OCI-LY1 (cell line): Measurements from ENCODE around the gene CUBN.

Experiments
- H2AFZ ChIP-seq: fragments of 200-600 bp; sonication (generic), shearing (Covaris generic); 2 replicates; pipeline ENCODE4 v1.6.0; 2014; ENCODE audit warnings: antibody characterized with exemption, mild to moderate bottlenecking, low read length
- H3F3A ChIP-seq: fragments of 200-600 bp; sonication (generic), shearing (Covaris generic); 2 replicates; pipeline ENCODE4 v1.6.0; 2014; ENCODE audit warnings: mild to moderate bottlenecking, antibody characterized with exemption, low read length, moderate library complexity; ENCODE audit not compliant: insufficient read depth
- H3K27ac ChIP-seq: fragments of 200-600 bp; sonication (generic); 2 replicates; pipeline ENCODE4 v1.5.1; 2014; ENCODE audit warnings: low read length, mixed run types, mild to moderate bottlenecking, low read depth; ENCODE audit not compliant: poor library complexity, severe bottlenecking
- H3K27me3 ChIP-seq: fragments of 200-600 bp; sonication (generic); 2 replicates; pipeline ENCODE4 v1.6.0; 2014; ENCODE audit warnings: antibody characterized with exemption, mild to moderate bottlenecking, low read length, moderate library complexity; ENCODE audit not compliant: insufficient read depth
- H3K36me3 ChIP-seq: fragments of 200-600 bp; sonication (generic); 2 replicates; pipeline ENCODE4 v1.6.1; 2014; ENCODE audit warnings: mild to moderate bottlenecking, antibody characterized with exemption, low read length, moderate library complexity, mixed read lengths; ENCODE audit not compliant: insufficient read depth
- H3K4me1 ChIP-seq: fragments of 200-600 bp; sonication (generic); 2 replicates; pipeline ENCODE4 v1.5.1; 2014; ENCODE audit warnings: mild to moderate bottlenecking, low read length, moderate library complexity; ENCODE audit not compliant: insufficient read depth, severe bottlenecking
- H3K4me2 ChIP-seq: fragments of 200-600 bp; sonication (generic), shearing (Covaris generic); 2 replicates; pipeline ENCODE4 v1.6.1; 2014; ENCODE audit warnings: low read length
- H3K4me3 ChIP-seq: fragments of 200-600 bp; sonication (generic); 2 replicates; pipeline ENCODE4 v1.5.1; 2014; ENCODE audit warnings: low read length, low read depth, mild to moderate bottlenecking, mixed read lengths; ENCODE audit not compliant: poor library complexity, severe bottlenecking
- H3K79me2 ChIP-seq: fragments of 200-600 bp; shearing (Covaris generic); 2 replicates; pipeline ENCODE4 v1.6.1; 2016; ENCODE audit warnings: mixed run types, low read length, mixed read lengths; ENCODE audit not compliant: insufficient read depth
- H3K9ac ChIP-seq: fragments of 200-600 bp; sonication (generic), shearing (Covaris generic); 2 replicates; pipeline ENCODE4 v1.6.1; 2014; ENCODE audit warnings: mild to moderate bottlenecking, low read length, mixed read lengths
- H3K9me2 ChIP-seq: fragments of 200-600 bp; sonication (generic), shearing (Covaris generic); 2 replicates; pipeline ENCODE4 v1.6.1; 2014; ENCODE audit warnings: low read depth, mild to moderate bottlenecking, low read length, mixed read lengths
- H3K9me3 ChIP-seq: fragments of 200-600 bp; shearing (Covaris generic); 2 replicates; pipeline ENCODE4 v1.6.1; 2014; ENCODE audit warnings: low read length, mixed read lengths
- H4K20me1 ChIP-seq: fragments of 200-600 bp; sonication (generic), shearing (Covaris generic); 2 replicates; pipeline ENCODE4 v1.6.0; 2016; ENCODE audit warnings: mild to moderate bottlenecking, low read length; ENCODE audit not compliant: insufficient read depth
- EZH2 ChIP-seq: fragments of 200-600 bp; sonication (generic), shearing (Covaris generic); IDR thresholded peaks from 2 replicates; pipeline ENCODE4 v1.8.0; 2017; ENCODE audit warnings: borderline replicate concordance, mixed run types, mild to moderate bottlenecking, antibody characterized with exemption, low read length, moderate library complexity, mixed read lengths
- TF ChIP-seq, protein P1 (sequence below): fragments of 200-600 bp; sonication (generic), shearing (Covaris generic); IDR thresholded peaks from 2 replicates; pipeline ENCODE4 v1.5.1; 2017; ENCODE audit warnings: mild to moderate bottlenecking, antibody characterized with exemption, low read length, moderate library complexity, mixed read lengths

CUBN gene

DNA sequence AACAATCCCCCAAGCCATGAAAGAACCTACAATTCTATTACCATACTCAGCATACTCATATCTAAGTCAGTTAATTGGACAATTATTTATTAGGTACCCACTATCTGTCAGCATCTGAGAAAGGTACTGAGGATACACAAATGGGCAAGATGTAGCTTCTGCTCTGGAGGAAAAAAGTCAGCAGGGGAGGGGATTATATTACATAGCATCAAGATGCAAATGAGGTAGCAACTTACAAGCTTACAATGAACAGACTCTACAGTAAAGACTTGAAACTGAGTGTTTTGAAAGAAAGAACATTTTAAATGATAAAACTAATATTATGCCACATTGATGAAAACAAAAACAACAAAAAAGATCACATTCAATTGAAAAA, 10.8 kb upstream of the CUBN start:
- H3K4me1 ChIP-seq: no peaks in the 10 kb centered on the region
- no peak overlapping the region for H2AFZ ChIP-seq
- no peaks in the 10 kb centered on the region for H3K79me2 ChIP-seq
- H3K36me3 ChIP-seq: no peaks in the 10 kb centered on the region
- no peaks in the 10 kb centered on the region for H3F3A ChIP-seq
- H3K27me3 ChIP-seq: no peaks in the 10 kb centered on the region
- no peaks in the 10 kb centered on the region for H4K20me1 ChIP-seq
- no peak overlapping the region for H3K4me3 ChIP-seq
- no peak overlapping the region for H3K9ac ChIP-seq
- H3K27ac ChIP-seq: no peak overlapping the region
- H3K9me2 ChIP-seq: no peaks in the 10 kb centered on the region
- no peaks in the 10 kb centered on the region for H3K9me3 ChIP-seq
- no peak overlapping the region for H3K4me2 ChIP-seq
- TF ChIP-seq, protein P1, sequence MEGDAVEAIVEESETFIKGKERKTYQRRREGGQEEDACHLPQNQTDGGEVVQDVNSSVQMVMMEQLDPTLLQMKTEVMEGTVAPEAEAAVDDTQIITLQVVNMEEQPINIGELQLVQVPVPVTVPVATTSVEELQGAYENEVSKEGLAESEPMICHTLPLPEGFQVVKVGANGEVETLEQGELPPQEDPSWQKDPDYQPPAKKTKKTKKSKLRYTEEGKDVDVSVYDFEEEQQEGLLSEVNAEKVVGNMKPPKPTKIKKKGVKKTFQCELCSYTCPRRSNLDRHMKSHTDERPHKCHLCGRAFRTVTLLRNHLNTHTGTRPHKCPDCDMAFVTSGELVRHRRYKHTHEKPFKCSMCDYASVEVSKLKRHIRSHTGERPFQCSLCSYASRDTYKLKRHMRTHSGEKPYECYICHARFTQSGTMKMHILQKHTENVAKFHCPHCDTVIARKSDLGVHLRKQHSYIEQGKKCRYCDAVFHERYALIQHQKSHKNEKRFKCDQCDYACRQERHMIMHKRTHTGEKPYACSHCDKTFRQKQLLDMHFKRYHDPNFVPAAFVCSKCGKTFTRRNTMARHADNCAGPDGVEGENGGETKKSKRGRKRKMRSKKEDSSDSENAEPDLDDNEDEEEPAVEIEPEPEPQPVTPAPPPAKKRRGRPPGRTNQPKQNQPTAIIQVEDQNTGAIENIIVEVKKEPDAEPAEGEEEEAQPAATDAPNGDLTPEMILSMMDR: no peak
- TF ChIP-seq EZH2: no peak

DNA sequence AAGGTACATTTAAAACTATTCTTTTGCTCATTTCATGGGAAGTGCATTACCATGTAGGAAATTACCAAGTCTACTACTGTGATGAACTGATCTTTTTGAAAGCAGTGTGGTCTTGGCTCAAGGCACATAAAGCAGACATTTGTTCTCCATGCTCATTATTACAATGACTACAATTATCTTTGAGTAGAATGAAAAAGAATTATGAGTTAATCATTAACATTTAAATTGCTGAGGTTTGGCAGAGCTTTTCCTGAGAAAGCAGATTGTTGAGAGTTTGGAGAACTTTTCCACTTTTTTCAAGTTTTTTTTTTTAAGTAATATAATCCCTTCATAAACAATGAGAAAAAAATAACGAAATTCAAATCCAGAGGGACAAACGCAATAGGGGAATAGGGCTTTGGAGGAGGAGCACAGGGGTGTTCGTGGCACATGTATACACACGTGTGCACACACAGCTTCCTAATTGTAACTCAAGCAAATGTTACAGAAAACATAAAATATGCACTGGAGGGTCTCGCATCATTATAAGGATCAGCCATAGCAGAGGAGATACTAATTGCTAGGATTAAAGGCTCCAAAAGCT, 8.9 kb upstream of the CUBN start:
- Histone ChIP-seq H3K27me3 (no peaks in the 10 kb centered on the region), H3K9ac (no peak overlapping the region), H3K36me3 (no peaks in the 10 kb centered on the region), H3K4me1 (no peaks in the 10 kb centered on the region), H3K9me2 (no peaks in the 10 kb centered on the region), H2AFZ (no peak overlapping the region), H3K9me3 (no peaks in the 10 kb centered on the region), H3K27ac (no peak overlapping the region), H4K20me1 (no peaks in the 10 kb centered on the region), H3K79me2 (no peaks in the 10 kb centered on the region), H3K4me3 (no peak overlapping the region), H3F3A (no peaks in the 10 kb centered on the region), H3K4me2 (no peak overlapping the region)
- TF ChIP-seq EZH2: no peak
- TF ChIP-seq, protein P1: no peak

- no peak overlapping the region for H3K27ac ChIP-seq
- H3K9me2 ChIP-seq: no peaks in the 10 kb centered on the region
- H3K9me3 ChIP-seq: no peaks in the 10 kb centered on the region
- no peak overlapping the region for H2AFZ ChIP-seq
- no peak overlapping the region for H3K4me2 ChIP-seq
- no peaks in the 10 kb centered on the region for H3K79me2 ChIP-seq
- no peaks in the 10 kb centered on the region for H3K27me3 ChIP-seq
- TF ChIP-seq, protein P1: no peak
- no peak for TF ChIP-seq EZH2
- H3F3A ChIP-seq: no peaks in the 10 kb centered on the region
- no peaks in the 10 kb centered on the region for H4K20me1 ChIP-seq
- H3K4me3 ChIP-seq: no peak overlapping the region
- no peaks in the 10 kb centered on the region for H3K36me3 ChIP-seq
- H3K4me1 ChIP-seq: no peaks in the 10 kb centered on the region
- H3K9ac ChIP-seq: no peak overlapping the region
These were observed 5.2 kb upstream of the CUBN start for GRCh38 chr10:17134737-17135260.
